Measurements from ENCODE around the gene CNPY1.

- TF ChIP-seq CTCF (conservative IDR thresholded peaks at IDR 0.05 in 1 of 2, IDR thresholded peaks at IDR 0.05 in 1 of 2; ENCODE audit: low read depth in 1 of 2, low read length in 2 of 2) (no peak), EZH2 (IDR thresholded peaks at IDR 0.05; ENCODE audit: low read length, missing control alignments) (no peak)
Observed at GRCh38 chr7:155468785-155469148, 77.6 kb downstream of the CNPY1 start.

All from fibroblast of lung (primary cell).